IgD-negative memory B cell (primary cell): ENCODE results near the gene TRAT1. TPM values are rescaled to one million over a fixed set of nuclear protein-coding genes. Genes with fewer than 3 reads are reported as not detected.
A peak's percentile ranks its signal among the peaks of the same experiment; 100 is the strongest.
"Not testable (repeated sequence)": the region's sequence is repeated elsewhere in the genome, so short reads cannot be mapped to it uniquely, and the experiment has no call there.

ENCODE experiments used
- H3K27ac Mint-ChIP-seq, 3 donors: one replicate each; pipeline ENCODE4 v1.8.0; 2020 to 2022; ENCODE audit warnings: mild to moderate bottlenecking in 3 of 3, mixed read lengths in 3 of 3, moderate library complexity in 1 of 3
- H3K27me3 Mint-ChIP-seq: one replicate; pipeline ENCODE4 v1.8.0; 2021; ENCODE audit warnings: mixed read lengths
- H3K36me3 Mint-ChIP-seq: one replicate; pipeline ENCODE4 v1.8.0; 2020; ENCODE audit warnings: mild to moderate bottlenecking, mixed read lengths
- H3K4me1 Mint-ChIP-seq, 3 donors: one replicate each; pipeline ENCODE4 v1.8.0; 2020 to 2022; ENCODE audit warnings: mixed read lengths in 3 of 3, mild to moderate bottlenecking in 1 of 3
- H3K4me3 Mint-ChIP-seq, 4 donors: one replicate each; pipeline ENCODE4 v1.8.0; 2020 to 2022; ENCODE audit warnings: mild to moderate bottlenecking in 4 of 4, mixed read lengths in 4 of 4, moderate library complexity in 3 of 4
- H3K9me3 Mint-ChIP-seq, 3 donors: one replicate each; pipeline ENCODE4 v1.8.0; 2020 to 2021; ENCODE audit warnings: mixed read lengths in 3 of 3, mild to moderate bottlenecking in 1 of 3
- polyA plus RNA-seq: library from polyadenylated mRNA; unstranded; fragments of 300-500 nt; fragmentation: Illumina TruSeq; gene quantifications from one replicate; pipeline ENCODE4 v1.2.3, GENCODE V29; 2021

TRAT1 gene, protein sequence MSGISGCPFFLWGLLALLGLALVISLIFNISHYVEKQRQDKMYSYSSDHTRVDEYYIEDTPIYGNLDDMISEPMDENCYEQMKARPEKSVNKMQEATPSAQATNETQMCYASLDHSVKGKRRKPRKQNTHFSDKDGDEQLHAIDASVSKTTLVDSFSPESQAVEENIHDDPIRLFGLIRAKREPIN
- polyA plus RNA-seq, result 4.3 TPM

DNA sequence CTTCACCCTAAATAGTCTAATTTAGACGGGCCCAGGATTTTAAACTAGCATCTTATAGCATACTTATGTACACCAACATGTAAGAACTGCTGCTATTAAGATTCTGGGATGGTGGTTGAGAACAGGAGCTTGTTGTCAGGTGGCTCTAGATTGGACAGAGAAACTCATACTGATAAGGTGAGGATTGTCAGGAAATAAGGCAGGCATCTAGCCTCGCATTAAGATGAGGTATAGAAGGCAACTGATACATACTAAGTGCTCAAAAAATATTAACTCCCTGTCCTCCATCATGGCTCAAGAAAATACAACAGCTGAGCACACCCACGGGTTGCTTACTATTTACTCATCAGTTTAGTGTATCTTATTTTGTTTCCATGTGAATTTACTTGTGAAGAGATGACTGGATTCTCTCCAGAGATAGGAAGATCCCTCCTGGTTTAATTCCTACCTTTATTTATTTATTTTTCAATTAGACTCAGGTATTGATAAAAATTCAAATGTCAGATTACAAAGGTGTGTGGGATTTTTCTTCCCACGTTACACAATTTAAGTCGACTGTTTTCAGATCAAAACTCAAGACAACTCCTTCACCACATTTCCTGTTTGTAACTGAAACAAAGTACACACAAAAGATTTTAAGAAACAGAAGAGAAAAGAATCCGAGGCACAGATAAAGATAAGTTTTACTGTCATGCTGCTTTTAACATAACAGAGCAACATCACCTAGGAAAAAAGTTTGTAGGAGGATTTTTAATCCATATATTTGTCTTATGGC is at the start of gene TRAT1:
Gene TRAT1 (plus strand): TSS at position 664 of the 775 bp plus-strand sequence. CDS start 142 bp downstream, outside the sequence.
- Mint-ChIP-seq H3K4me3 (peak within 1 kb of the TSS in 2 of 4 donors; percentile 69 to 79), H3K27ac (no peak within 1 kb of the TSS), H3K27me3 (no peaks in the 10 kb centered on the region), H3K36me3 (no peaks in the 10 kb centered on the region), H3K4me1 (peaks cover 0 to 2% (median 0%) of the 10 kb centered on the region in 3 donors), H3K9me3 (no peaks in the 10 kb centered on the region)

DNA sequence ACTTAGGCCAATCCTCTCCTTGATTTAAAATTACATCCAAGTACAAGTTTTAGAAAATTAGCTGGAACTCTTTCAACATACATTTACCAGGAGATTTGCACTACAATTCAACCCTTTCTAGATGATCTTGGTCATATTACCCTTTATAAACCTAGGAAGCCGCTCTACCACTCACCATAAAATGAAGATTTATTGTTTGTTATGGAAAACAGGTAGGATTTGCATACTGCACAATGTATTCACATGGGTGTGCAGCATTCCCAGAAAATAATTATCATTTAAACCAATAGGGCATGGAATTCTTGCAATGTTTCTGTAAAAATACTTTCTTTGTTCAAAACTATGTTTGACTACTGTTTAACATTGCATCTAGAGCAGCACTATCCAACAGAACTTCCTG is 46.9 kb upstream of the TRAT1 start:
- Mint-ChIP-seq H3K4me3 (no peak overlapping the region), H3K36me3 (peaks cover 2% of the 10 kb centered on the region), H3K4me1 (no peaks in the 10 kb centered on the region), H3K27ac (no peak overlapping the region), H3K9me3 (peaks cover 0 to 8% (median 0%) of the 10 kb centered on the region in 3 donors), H3K27me3 (peaks cover 4% of the 10 kb centered on the region)

DNA sequence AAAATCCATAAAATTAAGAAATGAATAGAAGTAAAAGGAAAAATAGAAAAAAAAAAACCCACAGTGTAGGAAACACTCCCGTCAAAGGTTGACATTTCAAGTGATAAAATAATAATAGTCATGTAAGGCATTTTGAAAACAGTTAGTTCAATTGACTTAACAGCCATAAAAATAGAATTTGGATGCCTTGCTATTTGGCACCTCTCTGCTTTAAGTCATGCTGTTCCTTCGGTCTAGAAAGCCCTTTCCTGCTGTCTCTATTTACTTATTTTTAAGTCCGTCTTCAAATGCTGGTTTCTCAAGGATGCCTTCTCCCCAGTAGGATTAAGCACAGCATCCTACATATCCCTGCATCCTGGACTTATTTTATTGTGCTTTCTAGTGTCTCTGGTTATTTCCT is 43.1 kb upstream of the TRAT1 start:
- H3K27ac Mint-ChIP-seq, result no peak overlapping the region
- H3K4me1 Mint-ChIP-seq, result peaks cover 0 to 2% (median 0%) of the 10 kb centered on the region in 3 donors
- no peaks in the 10 kb centered on the region for H3K27me3 Mint-ChIP-seq
- no peak overlapping the region for H3K4me3 Mint-ChIP-seq
- no peaks in the 10 kb centered on the region for H3K9me3 Mint-ChIP-seq
- no peaks in the 10 kb centered on the region for H3K36me3 Mint-ChIP-seq

DNA sequence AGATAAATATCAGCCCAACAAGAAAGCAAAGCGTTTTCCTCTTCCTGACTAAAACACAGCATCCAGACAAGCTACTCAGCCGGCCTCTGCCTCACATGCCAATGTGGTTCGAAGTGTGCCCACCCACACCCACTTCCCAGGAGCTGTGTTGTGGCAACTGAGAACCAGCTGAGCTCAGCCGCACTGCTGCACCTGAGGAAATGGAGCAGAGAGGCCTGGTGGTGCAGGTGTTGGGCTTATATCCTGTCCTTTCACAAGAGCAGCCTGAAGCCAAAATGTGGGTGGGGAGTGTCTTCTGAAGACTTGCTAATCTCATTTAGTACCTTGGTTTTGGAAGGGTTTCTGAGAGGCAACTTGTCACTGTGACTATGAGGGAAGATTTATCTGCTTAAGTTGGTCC is 42.4 kb upstream of the TRAT1 start:
- Mint-ChIP-seq H3K4me1 (peaks cover 0 to 2% (median 0%) of the 10 kb centered on the region in 3 donors), H3K9me3 (no peaks in the 10 kb centered on the region), H3K4me3 (no peak overlapping the region), H3K27ac (no peak overlapping the region), H3K27me3 (no peaks in the 10 kb centered on the region), H3K36me3 (no peaks in the 10 kb centered on the region)

DNA sequence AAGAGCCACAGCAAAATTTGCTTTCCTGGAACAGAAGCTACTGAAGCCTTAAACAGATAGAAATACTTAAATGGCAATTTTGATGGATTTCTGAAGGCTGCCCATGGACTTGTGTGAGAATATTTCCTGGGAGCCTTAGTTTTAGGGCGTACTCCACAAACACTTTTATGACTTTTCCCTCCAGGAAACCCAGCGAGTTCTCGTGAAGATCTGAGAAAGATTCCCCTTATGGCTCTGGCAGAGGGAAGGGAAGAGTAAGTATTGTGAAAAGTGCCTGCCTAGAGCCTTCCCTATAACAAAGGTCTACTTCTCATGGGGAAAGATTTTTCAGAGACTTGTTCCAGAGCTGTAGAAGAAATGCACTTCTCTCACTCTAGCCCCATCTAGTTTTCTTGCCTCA is 31.1 kb upstream of the TRAT1 start:
- Mint-ChIP-seq H3K4me3 (no peak overlapping the region), H3K27ac (no peak overlapping the region)

DNA sequence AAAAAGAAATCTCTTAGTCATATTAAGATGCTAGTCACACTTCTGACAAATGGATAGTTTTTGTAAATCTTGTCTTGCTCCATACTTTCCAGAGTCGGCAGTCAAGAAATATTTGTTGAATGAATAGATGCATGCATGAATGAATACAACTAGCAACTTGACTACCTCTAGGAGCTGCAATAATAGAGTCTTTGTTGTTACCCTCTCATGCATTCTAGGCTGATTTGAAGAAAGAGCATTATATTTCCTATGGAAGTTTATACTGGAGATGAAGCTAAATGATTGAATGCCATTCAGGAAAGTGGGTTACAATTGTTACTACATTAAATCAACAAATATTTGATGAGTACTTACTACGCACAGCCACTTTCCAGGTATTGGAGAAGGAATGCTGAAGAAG is 18.1 kb upstream of the TRAT1 start:
- Mint-ChIP-seq H3K4me3 (no peak overlapping the region), H3K9me3 (peaks cover 0 to 2% (median 2%) of the 10 kb centered on the region in 3 donors), H3K4me1 (peaks cover 0 to 2% (median 0%) of the 10 kb centered on the region in 3 donors), H3K27me3 (no peaks in the 10 kb centered on the region), H3K27ac (no peak overlapping the region), H3K36me3 (peaks cover 2% of the 10 kb centered on the region)

More for the DNA sequence above, 31.1 kb upstream of the TRAT1 start:
- Mint-ChIP-seq H3K4me1 (no peaks in the 10 kb centered on the region), H3K36me3 (no peaks in the 10 kb centered on the region), H3K9me3 (no peaks in the 10 kb centered on the region), H3K27me3 (peaks cover 2% of the 10 kb centered on the region)

DNA sequence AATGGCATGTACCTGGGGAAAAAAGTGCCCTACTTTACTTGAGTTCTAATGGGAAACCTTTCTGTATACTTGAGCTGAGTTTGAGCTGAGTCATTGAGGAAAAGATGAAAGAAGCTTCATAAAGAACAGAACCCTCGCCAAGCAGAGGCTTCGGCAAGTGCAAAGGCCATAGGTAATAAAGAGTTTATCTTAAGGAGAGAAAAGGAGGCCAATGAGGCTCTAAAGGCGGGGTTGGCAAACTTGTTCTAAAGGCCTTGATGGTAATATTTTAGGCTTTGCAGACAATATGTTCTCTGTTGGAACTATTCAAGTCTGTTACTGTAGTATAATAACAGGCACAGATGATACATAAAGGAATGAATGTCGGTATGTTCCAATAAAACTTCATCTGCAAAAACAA is 17.6 kb upstream of the TRAT1 start:
- peaks cover 0 to 2% (median 0%) of the 10 kb centered on the region in 3 donors for H3K4me1 Mint-ChIP-seq
- H3K27ac Mint-ChIP-seq, result no peak overlapping the region
- no peaks in the 10 kb centered on the region for H3K27me3 Mint-ChIP-seq
- no peak overlapping the region for H3K4me3 Mint-ChIP-seq
- H3K36me3 Mint-ChIP-seq, result peaks cover 2% of the 10 kb centered on the region
- peaks cover 0 to 2% (median 2%) of the 10 kb centered on the region in 3 donors for H3K9me3 Mint-ChIP-seq

DNA sequence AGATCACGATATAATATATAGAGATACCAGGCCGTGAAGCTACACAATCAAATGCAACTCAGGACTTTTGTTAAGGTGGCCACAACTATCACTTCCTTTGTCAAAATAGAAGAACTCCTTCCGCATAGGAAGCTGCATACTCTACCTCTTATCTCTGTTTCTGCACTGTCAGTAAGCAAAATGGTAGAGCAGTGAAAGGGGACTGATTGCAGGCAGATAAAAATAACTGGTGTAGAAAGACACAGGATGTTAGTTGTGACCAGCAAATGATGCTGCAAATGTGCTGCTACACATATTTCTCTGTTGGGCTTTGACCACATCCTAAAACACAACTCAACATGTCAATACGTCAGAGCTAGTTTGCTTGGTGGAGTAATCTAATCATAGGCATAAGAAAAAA is 16.3 kb upstream of the TRAT1 start:
- H3K27me3 Mint-ChIP-seq, result peaks cover 2% of the 10 kb centered on the region
- no peak overlapping the region for H3K4me3 Mint-ChIP-seq
- no peak overlapping the region for H3K27ac Mint-ChIP-seq

DNA sequence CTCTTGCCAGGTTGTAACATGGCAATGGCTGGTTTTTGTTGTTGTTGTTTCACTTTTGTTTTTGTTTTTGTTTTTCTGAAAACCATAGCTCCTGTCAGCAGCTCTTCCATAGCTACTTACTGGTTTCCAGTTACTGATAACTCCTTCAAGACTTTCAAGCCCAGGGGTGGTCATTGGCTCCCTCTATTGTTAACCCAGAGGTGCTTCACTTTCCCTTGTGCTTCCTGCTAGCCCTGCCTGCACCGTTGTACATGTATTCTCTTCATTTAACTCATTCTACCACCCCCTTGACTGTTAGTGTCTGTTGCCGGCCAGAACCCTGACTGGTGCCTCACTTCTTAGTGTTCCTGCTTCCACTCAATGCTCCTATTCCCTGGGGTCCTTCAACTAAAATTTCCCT is 4.2 kb upstream of the TRAT1 start:
- peaks cover 0 to 2% (median 2%) of the 10 kb centered on the region in 3 donors for H3K9me3 Mint-ChIP-seq
- no peaks in the 10 kb centered on the region for H3K27me3 Mint-ChIP-seq
- peaks cover 0 to 2% (median 0%) of the 10 kb centered on the region in 3 donors for H3K4me1 Mint-ChIP-seq
- no peaks in the 10 kb centered on the region for H3K36me3 Mint-ChIP-seq
- no peak overlapping the region for H3K4me3 Mint-ChIP-seq
- H3K27ac Mint-ChIP-seq, result no peak overlapping the region

More for the DNA sequence above, 16.3 kb upstream of the TRAT1 start:
- Mint-ChIP-seq H3K4me1 (peaks cover 0 to 2% (median 0%) of the 10 kb centered on the region in 3 donors), H3K36me3 (peaks cover 2% of the 10 kb centered on the region), H3K9me3 (peaks cover 0 to 5% (median 4%) of the 10 kb centered on the region in 3 donors)

DNA sequence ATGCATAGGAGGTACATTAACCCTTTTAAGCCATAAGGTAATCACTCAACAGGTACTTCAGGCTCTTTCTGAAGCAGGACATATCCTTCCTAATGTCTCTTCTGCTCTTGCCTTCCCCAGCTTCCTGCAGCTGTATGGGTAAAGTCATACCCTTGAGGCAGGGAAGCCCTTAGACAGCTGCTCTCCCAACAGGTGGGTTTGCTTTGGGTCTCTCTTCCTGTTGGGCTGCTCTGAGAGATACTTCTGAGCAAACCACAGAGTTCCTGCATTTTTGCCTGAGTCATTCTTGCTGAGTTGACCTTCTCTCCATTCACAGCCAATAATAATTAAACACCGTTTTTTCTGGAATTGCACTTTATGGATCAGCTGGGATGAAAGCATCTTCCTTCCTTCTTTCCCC is 2.0 kb upstream of the TRAT1 start:
- H3K4me3 Mint-ChIP-seq, result no peak overlapping the region

DNA sequence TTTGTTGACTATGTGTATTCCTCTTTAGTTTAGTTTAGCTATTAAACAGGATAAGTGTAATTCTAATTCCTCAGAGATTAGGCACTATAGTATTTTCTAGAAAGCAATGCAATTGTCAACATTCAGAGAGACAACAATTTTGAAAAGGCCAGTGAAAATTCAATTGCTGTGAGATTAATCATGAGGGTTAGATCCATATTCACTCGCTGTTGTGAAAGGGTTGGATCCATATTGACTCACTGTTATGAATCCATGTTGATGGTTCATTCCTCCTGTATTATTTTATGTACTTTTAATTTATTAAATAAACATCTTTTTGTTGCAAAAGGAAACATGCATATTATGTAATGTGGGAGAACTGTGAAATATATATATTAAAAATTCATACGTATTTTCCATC is 641 bp downstream of the TRAT1 start:
- no peaks in the 10 kb centered on the region for H3K27me3 Mint-ChIP-seq
- H3K36me3 Mint-ChIP-seq, result no peaks in the 10 kb centered on the region
- H3K9me3 Mint-ChIP-seq, result no peaks in the 10 kb centered on the region
- H3K4me1 Mint-ChIP-seq, result peaks cover 0 to 2% (median 0%) of the 10 kb centered on the region in 3 donors
- peak overlapping the region in 2 of 4 donors; percentile 38 to 57 for H3K4me3 Mint-ChIP-seq
- no peak overlapping the region for H3K27ac Mint-ChIP-seq

More for the DNA sequence above, 2.0 kb upstream of the TRAT1 start:
- Mint-ChIP-seq H3K36me3 (no peaks in the 10 kb centered on the region), H3K4me1 (peaks cover 0 to 2% (median 0%) of the 10 kb centered on the region in 3 donors), H3K9me3 (no peaks in the 10 kb centered on the region), H3K27ac (no peak overlapping the region), H3K27me3 (no peaks in the 10 kb centered on the region)

DNA sequence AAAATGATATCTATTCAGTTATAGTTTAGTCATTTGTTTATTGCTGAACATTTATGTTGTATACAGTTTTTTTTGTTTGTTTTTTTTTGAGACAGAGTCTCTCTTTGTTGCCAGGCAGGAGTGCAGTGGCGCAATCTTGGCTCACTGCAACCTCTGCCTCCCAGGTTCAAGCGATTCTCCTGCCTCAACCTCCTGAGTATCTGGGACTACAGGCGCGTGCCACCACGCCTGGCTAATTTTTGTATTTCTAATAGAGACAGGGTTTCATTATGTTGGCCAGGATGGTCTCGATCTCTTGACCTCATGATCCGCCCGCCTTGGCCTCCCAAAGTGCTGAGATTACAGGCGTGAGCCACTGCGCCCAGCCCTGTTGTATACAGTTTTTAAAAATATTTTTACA is 1.2 kb downstream of the TRAT1 start:
- H3K4me3 Mint-ChIP-seq, result peak overlapping the region in 3 of 4 donors; percentile 33 to 67 (median 41)
- not testable (repeated sequence) for H3K4me1 Mint-ChIP-seq, H3K27ac Mint-ChIP-seq, H3K36me3 Mint-ChIP-seq, H3K27me3 Mint-ChIP-seq, H3K9me3 Mint-ChIP-seq

DNA sequence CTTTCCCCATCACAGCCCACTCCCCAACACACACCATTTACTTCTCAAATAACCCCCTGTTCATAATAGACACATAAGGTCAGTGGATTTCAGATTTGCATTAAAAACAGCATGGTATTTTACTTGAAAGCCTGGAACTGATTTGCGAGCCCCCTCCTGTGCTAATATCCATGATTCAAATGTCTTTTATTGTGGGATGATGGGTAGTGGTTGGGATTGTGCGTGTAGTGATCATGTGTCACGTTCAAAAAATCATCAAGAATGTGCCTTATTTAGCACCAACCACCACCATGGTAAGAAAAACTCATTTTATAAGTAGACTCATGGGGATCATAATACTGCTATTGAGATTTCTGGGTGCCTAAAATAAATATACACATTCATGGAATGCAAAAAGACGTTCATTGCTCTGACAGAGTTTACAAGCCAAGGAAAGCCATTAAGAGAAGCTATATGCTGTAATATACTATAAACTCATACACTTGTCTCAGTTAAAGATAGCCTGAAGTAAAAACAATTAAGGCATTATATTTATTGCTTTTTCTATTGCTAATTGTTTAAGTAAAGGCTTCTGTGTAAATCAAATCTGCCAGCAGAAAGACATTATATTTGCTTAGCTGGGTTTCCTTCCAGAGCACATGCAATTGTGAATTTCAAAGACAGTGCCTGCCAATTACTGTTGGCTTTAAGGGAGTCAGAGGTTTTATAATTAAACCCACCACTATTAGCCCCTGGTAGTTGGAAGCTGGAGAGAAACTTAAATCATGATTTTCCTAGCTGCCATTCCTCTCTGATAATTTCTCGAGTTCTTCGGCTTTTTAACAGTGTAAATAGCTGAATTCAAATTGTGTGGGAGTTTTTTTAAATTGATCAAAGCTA is 4.0 kb downstream of the TRAT1 start:
- Mint-ChIP-seq H3K36me3 (no peaks in the 10 kb centered on the region), H3K4me1 (no peaks in the 10 kb centered on the region), H3K27ac (no peak overlapping the region), H3K27me3 (no peaks in the 10 kb centered on the region), H3K4me3 (no peak overlapping the region), H3K9me3 (no peaks in the 10 kb centered on the region)

DNA sequence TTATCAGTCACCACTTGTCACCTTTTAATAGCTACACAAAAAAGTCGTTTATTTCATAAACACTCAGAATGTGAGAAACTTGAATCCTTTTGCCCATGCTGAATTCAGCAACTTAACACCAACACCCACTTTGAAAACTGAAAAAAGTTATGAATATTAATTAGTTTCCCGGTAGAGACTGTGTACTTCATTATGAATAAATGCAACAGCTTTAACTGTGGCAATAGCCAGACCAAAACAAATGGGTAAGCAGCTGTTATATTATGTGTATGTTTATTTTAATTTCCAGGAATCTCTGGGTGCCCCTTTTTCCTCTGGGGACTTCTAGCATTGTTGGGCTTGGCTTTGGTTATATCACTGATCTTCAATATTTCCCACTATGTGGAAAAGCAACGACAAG is 7.8 kb downstream of the TRAT1 start:
- Mint-ChIP-seq H3K4me3 (no peak overlapping the region), H3K27ac (no peak overlapping the region), H3K9me3 (no peaks in the 10 kb centered on the region), H3K36me3 (no peaks in the 10 kb centered on the region), H3K4me1 (no peaks in the 10 kb centered on the region), H3K27me3 (no peaks in the 10 kb centered on the region)

DNA sequence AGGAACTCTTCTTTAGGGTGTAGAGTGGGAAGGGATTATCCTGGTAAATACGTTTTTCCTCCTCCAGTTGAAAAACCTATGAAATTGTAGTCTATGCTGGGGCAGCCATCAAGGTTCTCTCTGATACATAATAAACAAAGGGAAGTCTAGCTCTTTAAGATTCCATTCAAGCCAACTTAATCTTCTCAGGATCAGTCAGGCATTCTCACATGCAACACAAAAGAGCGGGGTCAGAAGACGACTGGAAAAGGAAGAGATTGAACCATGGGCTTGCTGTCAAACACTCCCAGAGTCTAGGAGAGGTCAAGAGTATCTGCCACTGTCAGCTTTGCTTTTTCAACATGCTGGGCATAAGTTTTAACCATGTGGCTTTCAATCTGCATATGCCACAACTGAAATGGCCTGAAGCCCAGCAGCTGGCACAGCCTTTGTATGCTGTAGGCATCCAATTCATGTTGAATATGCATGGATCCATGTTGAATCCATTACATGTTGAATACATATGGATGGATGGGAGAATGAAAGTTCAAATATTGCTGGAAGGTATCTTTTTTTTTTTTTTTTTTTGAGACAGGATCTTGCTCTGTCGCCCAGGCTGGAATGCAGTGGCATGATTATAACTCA is 8.5 kb downstream of the TRAT1 start:
- no peaks in the 10 kb centered on the region for H3K36me3 Mint-ChIP-seq
- H3K4me3 Mint-ChIP-seq, result no peak overlapping the region
- H3K4me1 Mint-ChIP-seq, result no peaks in the 10 kb centered on the region
- no peaks in the 10 kb centered on the region for H3K9me3 Mint-ChIP-seq
- H3K27ac Mint-ChIP-seq, result no peak overlapping the region
- H3K27me3 Mint-ChIP-seq, result no peaks in the 10 kb centered on the region
